SK-N-SH treated with all-trans-retinoic acid at 6 μM for 48 hours (cell line): ENCODE results near the gene ZNF860.

Source experiments
- ATAC-seq: fragments of 200-7000 bp; cut with Tn5 transposase; 3 replicates; pipeline ENCODE4 v1.9.1; 2020; ENCODE audit warnings: mild to moderate bottlenecking, moderate library complexity
- ARNTL ChIP-seq: fragments of 450-650 bp; formaldehyde crosslinking; IDR thresholded peaks from 2 replicates; pipeline ENCODE4 v1.5.0; 2020; ENCODE audit warnings: low read depth, mild to moderate bottlenecking, moderate library complexity, borderline replicate concordance
- BACH2 ChIP-seq: fragments of 250-450 bp; sonication (Bioruptor Pico); IDR thresholded peaks from 2 replicates; pipeline ENCODE4 v1.9.0; 2021; ENCODE audit warnings: mild to moderate bottlenecking, borderline replicate concordance
- CSDC2 ChIP-seq: fragments of 250-450 bp; sonication (Bioruptor Pico); IDR thresholded peaks from 2 replicates; pipeline ENCODE4 v1.5.0; 2020; ENCODE audit warnings: mild to moderate bottlenecking, moderate library complexity
- GLIS3 ChIP-seq: fragments of 250-450 bp; sonication (Bioruptor Pico); IDR thresholded peaks from 2 replicates; pipeline ENCODE4 v1.5.0; 2020; ENCODE audit warnings: mild to moderate bottlenecking, moderate library complexity
- ISL1 ChIP-seq: fragments of 250-450 bp; sonication (Bioruptor Pico); IDR thresholded peaks from 2 replicates; pipeline ENCODE4 v2.1.2; 2022; ENCODE audit warnings: mild to moderate bottlenecking, moderate library complexity
- OSR1 ChIP-seq: fragments of 250-450 bp; sonication (Bioruptor Pico); IDR thresholded peaks from 2 replicates; pipeline ENCODE4 v1.8.0; 2022; ENCODE audit warnings: moderate library complexity, mild to moderate bottlenecking, inconsistent platforms
- PPARA ChIP-seq: fragments of 250-450 bp; sonication (Bioruptor Pico); IDR thresholded peaks from 2 replicates; pipeline ENCODE4 v1.5.0; 2020; ENCODE audit warnings: mild to moderate bottlenecking, borderline replicate concordance
- RARB ChIP-seq: fragments of 250-450 bp; sonication (Bioruptor Pico); IDR thresholded peaks from 2 replicates; pipeline ENCODE4 v1.8.0; 2021; ENCODE audit warnings: mild to moderate bottlenecking, moderate library complexity
- SNAI2 ChIP-seq: fragments of 250-450 bp; sonication (Bioruptor Pico); IDR thresholded peaks from 2 replicates; pipeline ENCODE4 v1.5.0; 2020; ENCODE audit warnings: mild to moderate bottlenecking, moderate library complexity
- TCF4 ChIP-seq: fragments of 250-450 bp; sonication (Bioruptor Pico); IDR thresholded peaks from 2 replicates; pipeline ENCODE4 v1.8.0; 2021; ENCODE audit warnings: mild to moderate bottlenecking, moderate library complexity, borderline replicate concordance
- TOX ChIP-seq: fragments of 250-450 bp; sonication (Bioruptor Pico); IDR thresholded peaks from 2 replicates; pipeline ENCODE4 v1.8.0; 2021; ENCODE audit warnings: mild to moderate bottlenecking, moderate library complexity, borderline replicate concordance
- ZC3H10 ChIP-seq: fragments of 250-450 bp; sonication (Bioruptor Pico); IDR thresholded peaks from 2 replicates; pipeline ENCODE4 v1.5.1; 2021; ENCODE audit warnings: mild to moderate bottlenecking, moderate library complexity
- ZFP30 ChIP-seq: fragments of 450-650 bp; formaldehyde crosslinking; IDR thresholded peaks from 2 replicates; pipeline ENCODE4 v1.5.0; 2022; ENCODE audit warnings: mild to moderate bottlenecking, moderate library complexity
- ZNF565 ChIP-seq: fragments of 450-650 bp; formaldehyde crosslinking; conservative IDR thresholded peaks from 2 replicates; pipeline ENCODE4 v1.5.0; 2020; ENCODE audit warnings: low read depth, mild to moderate bottlenecking, moderate library complexity
- ZNF70 ChIP-seq: fragments of 450-650 bp; formaldehyde crosslinking; IDR thresholded peaks from 2 replicates; pipeline ENCODE4 v1.5.0; 2020; ENCODE audit warnings: mild to moderate bottlenecking, moderate library complexity
- ZNF8 ChIP-seq: fragments of 450-650 bp; formaldehyde crosslinking; IDR thresholded peaks from 2 replicates; pipeline ENCODE4 v1.5.0; 2020; ENCODE audit warnings: mild to moderate bottlenecking, moderate library complexity
- TF ChIP-seq, protein P1 (sequence below): fragments of 250-450 bp; sonication (Bioruptor Pico); IDR thresholded peaks from 2 replicates; pipeline ENCODE4 v1.8.0; 2020; ENCODE audit warnings: mild to moderate bottlenecking, moderate library complexity, borderline replicate concordance
- TF ChIP-seq, protein P2 (sequence below): fragments of 250-450 bp; sonication (Bioruptor Pico); IDR thresholded peaks from 2 replicates; pipeline ENCODE4 v1.5.1; 2020; ENCODE audit warnings: low read depth, mild to moderate bottlenecking, moderate library complexity
- TF ChIP-seq, protein P3 (sequence below): fragments of 250-450 bp; sonication (Bioruptor Pico); IDR thresholded peaks from 2 replicates; pipeline ENCODE4 v1.8.0; 2021; ENCODE audit warnings: low read depth, mild to moderate bottlenecking, moderate library complexity, borderline replicate concordance
- TF ChIP-seq, protein P4 (sequence below): fragments of 250-450 bp; sonication (Bioruptor Pico); IDR thresholded peaks from 2 replicates; pipeline ENCODE4 v1.5.1; 2021; ENCODE audit warnings: mild to moderate bottlenecking, moderate library complexity
- TF ChIP-seq, protein P5 (sequence below): fragments of 250-450 bp; sonication (Bioruptor Pico); IDR thresholded peaks from 2 replicates; pipeline ENCODE4 v1.5.0; 2020; ENCODE audit warnings: mild to moderate bottlenecking, moderate library complexity

The ZNF860 gene

DNA sequence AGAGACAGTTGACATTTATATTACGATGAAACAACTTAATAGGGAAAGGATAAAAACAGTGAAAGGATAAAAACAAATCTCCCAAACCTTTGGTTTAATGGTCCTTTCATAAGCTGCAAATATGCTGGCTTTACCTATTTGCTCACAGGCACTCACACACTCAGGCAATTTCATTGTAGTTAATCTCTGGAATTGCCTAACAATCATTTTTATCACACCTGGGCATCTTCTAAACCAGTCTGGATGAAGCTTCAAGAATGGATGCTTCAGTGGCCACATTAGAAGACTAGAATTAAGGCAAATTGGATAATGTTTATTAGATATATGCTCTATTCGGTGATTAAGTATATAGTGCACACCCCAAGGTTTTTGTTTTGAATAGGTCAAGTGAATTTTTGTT is 14.0 kb upstream of the ZNF860 start:
- ATAC-seq: no peak
- TF ChIP-seq ZFP30 (CRISPR knock-in tag) (no peak), RARB (CRISPR knock-in tag) (no peak), ZNF8 (CRISPR knock-in tag) (no peak), GLIS3 (CRISPR knock-in tag) (no peak), PPARA (CRISPR knock-in tag) (no peak), ZNF70 (CRISPR knock-in tag) (no peak), CSDC2 (no peak), TCF4 (CRISPR knock-in tag) (no peak), OSR1 (no peak), ISL1 (CRISPR knock-in tag) (no peak), TOX (CRISPR knock-in tag) (no peak), ZNF565 (no peak), ARNTL (no peak), ZC3H10 (CRISPR knock-in tag) (no peak), BACH2 (CRISPR knock-in tag) (no peak)
- TF ChIP-seq, protein P1, sequence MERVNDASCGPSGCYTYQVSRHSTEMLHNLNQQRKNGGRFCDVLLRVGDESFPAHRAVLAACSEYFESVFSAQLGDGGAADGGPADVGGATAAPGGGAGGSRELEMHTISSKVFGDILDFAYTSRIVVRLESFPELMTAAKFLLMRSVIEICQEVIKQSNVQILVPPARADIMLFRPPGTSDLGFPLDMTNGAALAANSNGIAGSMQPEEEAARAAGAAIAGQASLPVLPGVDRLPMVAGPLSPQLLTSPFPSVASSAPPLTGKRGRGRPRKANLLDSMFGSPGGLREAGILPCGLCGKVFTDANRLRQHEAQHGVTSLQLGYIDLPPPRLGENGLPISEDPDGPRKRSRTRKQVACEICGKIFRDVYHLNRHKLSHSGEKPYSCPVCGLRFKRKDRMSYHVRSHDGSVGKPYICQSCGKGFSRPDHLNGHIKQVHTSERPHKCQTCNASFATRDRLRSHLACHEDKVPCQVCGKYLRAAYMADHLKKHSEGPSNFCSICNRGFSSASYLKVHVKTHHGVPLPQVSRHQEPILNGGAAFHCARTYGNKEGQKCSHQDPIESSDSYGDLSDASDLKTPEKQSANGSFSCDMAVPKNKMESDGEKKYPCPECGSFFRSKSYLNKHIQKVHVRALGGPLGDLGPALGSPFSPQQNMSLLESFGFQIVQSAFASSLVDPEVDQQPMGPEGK (CRISPR knock-in tag): no peak
- TF ChIP-seq, protein P2, sequence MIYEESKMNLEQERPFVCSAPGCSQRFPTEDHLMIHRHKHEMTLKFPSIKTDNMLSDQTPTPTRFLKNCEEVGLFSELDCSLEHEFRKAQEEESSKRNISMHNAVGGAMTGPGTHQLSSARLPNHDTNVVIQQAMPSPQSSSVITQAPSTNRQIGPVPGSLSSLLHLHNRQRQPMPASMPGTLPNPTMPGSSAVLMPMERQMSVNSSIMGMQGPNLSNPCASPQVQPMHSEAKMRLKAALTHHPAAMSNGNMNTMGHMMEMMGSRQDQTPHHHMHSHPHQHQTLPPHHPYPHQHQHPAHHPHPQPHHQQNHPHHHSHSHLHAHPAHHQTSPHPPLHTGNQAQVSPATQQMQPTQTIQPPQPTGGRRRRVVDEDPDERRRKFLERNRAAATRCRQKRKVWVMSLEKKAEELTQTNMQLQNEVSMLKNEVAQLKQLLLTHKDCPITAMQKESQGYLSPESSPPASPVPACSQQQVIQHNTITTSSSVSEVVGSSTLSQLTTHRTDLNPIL (CRISPR knock-in tag): no peak
- TF ChIP-seq, protein P3, sequence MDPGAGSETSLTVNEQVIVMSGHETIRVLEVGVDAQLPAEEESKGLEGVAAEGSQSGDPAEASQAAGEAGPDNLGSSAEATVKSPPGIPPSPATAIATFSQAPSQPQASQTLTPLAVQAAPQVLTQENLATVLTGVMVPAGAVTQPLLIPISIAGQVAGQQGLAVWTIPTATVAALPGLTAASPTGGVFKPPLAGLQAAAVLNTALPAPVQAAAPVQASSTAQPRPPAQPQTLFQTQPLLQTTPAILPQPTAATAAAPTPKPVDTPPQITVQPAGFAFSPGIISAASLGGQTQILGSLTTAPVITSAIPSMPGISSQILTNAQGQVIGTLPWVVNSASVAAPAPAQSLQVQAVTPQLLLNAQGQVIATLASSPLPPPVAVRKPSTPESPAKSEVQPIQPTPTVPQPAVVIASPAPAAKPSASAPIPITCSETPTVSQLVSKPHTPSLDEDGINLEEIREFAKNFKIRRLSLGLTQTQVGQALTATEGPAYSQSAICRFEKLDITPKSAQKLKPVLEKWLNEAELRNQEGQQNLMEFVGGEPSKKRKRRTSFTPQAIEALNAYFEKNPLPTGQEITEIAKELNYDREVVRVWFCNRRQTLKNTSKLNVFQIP (CRISPR knock-in tag): no peak
- TF ChIP-seq, protein P4, sequence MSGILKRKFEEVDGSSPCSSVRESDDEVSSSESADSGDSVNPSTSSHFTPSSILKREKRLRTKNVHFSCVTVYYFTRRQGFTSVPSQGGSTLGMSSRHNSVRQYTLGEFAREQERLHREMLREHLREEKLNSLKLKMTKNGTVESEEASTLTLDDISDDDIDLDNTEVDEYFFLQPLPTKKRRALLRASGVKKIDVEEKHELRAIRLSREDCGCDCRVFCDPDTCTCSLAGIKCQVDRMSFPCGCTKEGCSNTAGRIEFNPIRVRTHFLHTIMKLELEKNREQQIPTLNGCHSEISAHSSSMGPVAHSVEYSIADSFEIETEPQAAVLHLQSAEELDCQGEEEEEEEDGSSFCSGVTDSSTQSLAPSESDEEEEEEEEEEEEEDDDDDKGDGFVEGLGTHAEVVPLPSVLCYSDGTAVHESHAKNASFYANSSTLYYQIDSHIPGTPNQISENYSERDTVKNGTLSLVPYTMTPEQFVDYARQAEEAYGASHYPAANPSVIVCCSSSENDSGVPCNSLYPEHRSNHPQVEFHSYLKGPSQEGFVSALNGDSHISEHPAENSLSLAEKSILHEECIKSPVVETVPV (CRISPR knock-in tag): no peak
- TF ChIP-seq, protein P5, sequence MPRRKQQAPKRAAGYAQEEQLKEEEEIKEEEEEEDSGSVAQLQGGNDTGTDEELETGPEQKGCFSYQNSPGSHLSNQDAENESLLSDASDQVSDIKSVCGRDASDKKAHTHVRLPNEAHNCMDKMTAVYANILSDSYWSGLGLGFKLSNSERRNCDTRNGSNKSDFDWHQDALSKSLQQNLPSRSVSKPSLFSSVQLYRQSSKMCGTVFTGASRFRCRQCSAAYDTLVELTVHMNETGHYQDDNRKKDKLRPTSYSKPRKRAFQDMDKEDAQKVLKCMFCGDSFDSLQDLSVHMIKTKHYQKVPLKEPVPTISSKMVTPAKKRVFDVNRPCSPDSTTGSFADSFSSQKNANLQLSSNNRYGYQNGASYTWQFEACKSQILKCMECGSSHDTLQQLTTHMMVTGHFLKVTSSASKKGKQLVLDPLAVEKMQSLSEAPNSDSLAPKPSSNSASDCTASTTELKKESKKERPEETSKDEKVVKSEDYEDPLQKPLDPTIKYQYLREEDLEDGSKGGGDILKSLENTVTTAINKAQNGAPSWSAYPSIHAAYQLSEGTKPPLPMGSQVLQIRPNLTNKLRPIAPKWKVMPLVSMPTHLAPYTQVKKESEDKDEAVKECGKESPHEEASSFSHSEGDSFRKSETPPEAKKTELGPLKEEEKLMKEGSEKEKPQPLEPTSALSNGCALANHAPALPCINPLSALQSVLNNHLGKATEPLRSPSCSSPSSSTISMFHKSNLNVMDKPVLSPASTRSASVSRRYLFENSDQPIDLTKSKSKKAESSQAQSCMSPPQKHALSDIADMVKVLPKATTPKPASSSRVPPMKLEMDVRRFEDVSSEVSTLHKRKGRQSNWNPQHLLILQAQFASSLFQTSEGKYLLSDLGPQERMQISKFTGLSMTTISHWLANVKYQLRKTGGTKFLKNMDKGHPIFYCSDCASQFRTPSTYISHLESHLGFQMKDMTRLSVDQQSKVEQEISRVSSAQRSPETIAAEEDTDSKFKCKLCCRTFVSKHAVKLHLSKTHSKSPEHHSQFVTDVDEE: no peak

DNA sequence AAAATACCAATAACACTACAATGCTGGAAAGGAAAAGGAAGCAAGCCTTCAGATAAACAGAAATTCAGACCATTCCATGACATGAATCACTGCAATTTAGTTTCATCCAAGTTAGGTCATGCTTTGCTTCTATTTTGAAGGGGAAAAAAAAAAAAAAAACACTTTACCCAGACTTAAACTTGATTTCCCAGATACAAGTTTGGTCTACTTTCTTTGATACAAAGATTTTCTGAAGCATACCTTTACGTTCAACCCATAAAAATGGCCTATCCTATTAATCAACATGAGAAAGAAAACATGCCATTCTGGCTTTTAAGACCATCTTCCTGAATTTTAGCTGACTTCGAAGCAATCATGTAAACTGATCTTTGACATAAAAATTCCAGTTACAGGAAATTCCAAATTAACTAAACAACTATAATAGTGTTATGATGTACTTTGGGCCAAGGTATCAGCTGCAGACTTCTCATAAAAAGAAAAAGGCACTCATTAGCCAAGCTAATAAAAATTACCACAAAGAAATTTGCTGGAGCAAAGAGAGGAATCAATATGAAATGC is 13.1 kb upstream of the ZNF860 start:
- ATAC-seq: no peak
- TF ChIP-seq, protein P3 (CRISPR knock-in tag): no peak
- TF ChIP-seq ZNF70 (CRISPR knock-in tag): no peak
- TF ChIP-seq, protein P2 (CRISPR knock-in tag): no peak
- TF ChIP-seq ZNF8 (CRISPR knock-in tag): no peak
- no peak for TF ChIP-seq OSR1
- no peak for TF ChIP-seq ISL1 (CRISPR knock-in tag)
- TF ChIP-seq GLIS3 (CRISPR knock-in tag): no peak
- TF ChIP-seq, protein P5: no peak
- no peak for TF ChIP-seq BACH2 (CRISPR knock-in tag)
- TF ChIP-seq, protein P4 (CRISPR knock-in tag): no peak
- TF ChIP-seq PPARA (CRISPR knock-in tag): no peak
- no peak for TF ChIP-seq ARNTL
- no peak for TF ChIP-seq TOX (CRISPR knock-in tag)
- no peak for TF ChIP-seq SNAI2 (CRISPR knock-in tag)
